Fibroblast of mammary gland (primary cell): ENCODE data around the gene RNU7-1.

Experiments used
- DNase-seq: peaks from one replicate; pipeline ENCODE4 v3.0.0-alpha.2; 2010; ENCODE audit warnings: low read depth
- H3K4me3 ChIP-seq: 2 replicates; pipeline ENCODE4 v1.5.1; 2011; ENCODE audit warnings: low read depth, mild to moderate bottlenecking, low read length, moderate library complexity; ENCODE audit not compliant: control insufficient read depth
- CTCF ChIP-seq: conservative IDR thresholded peaks from 2 replicates; pipeline ENCODE4 v1.5.1; 2011; ENCODE audit warnings: low read depth, low read length, inconsistent platforms; ENCODE audit not compliant: control insufficient read depth, insufficient read depth

RNU7-1 gene

GRCh38 chr12:6982532-6982931 is 38.9 kb downstream of the RNU7-1 start:
- TF ChIP-seq CTCF = no peak
- no peak for DNase-seq
- no peak overlapping the region for H3K4me3 ChIP-seq

- no peak for TF ChIP-seq CTCF
- no peak for DNase-seq
- H3K4me3 ChIP-seq = no peak overlapping the region
Measured at GRCh38 chr12:6987956-6988553, 44.4 kb downstream of the RNU7-1 start.
